DMS 273 treated with DMSO at 0.1 percent for 48 hours (cell line): ENCODE data around the gene BFSP1.

Experiments used
- DNase-seq: peaks from one replicate; lab custom pipeline; 2025; lab: John Stamatoyannopoulos, UW

The BFSP1 gene

DNA sequence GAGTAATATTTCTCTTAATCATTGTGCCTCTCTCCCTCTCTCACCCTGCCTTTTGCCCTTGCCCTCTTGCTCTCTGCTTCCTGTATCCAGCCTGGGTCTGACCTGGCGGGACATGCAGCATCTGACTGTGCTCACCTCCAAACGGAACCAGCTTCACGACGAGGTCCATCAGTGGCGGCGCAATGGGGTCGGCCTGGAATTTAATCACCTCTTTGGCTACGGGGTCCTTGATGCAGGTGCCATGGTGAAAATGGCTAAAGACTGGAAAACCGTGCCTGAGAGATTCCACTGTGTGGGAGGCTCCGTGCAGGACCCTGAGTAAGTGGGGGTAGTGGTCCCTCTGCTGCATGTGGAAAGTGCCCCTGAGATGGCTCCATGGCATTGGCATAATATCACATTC, 65.9 kb downstream of the BFSP1 start:
- no peak for DNase-seq

DNA sequence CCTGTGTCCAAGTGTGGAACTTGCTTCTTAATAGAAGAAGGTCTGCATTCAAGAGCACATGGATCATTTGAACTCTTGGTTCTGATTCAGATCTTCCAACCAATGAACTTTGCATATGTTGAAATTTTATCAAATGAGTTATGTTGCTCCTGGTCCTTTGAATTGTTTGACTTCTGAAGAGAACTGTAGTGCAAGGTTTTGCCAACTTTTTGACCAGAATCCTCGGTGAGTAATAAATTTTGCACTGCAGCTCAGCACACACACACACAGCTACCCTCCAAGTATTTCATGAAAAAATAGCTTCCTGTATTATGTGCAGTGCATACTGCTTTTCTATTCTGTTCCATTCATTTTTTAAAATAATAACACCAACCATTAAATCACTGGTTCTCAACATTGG, 67.5 kb downstream of the BFSP1 start:
- DNase-seq = no peak

DNA sequence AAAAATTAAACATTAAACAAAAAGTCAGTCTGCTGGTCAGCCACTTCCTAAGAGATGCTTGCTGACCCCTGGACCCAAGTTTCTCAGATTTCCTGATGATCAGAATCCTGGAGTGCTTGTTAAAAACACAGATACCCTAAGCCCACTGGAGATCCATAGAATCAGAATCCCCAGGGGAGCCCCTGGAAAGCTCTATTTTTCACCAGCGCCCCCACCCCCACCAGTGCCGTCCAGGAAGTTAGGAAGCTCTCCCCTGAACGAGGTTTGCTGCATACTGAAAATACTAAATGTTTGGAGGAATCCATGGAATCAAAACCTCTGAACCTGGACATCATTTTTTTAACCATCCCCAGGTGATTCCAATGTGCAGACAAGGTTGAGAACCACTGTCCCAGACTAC, 69.2 kb downstream of the BFSP1 start:
- DNase-seq = no peak

DNA sequence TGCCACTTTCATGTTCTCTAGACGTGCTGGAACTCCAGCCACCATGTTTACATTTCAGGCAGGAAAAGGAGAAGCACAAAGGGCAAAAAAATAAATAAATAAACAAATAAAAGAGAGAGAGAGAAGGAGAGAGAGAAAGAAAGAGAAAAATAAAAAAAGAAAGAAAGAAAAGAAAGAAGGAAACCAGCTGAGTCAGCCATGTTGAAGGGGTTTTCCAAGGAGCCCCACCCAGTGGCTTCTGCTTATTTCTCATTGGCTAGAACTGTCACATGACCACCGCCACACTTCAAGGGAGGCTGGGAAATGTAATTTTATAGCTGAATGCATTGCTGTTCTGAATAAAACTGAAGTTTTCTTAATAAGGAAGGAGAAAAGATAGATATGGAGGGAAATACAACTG, 71.1 kb downstream of the BFSP1 start:
- no peak for DNase-seq

DNA sequence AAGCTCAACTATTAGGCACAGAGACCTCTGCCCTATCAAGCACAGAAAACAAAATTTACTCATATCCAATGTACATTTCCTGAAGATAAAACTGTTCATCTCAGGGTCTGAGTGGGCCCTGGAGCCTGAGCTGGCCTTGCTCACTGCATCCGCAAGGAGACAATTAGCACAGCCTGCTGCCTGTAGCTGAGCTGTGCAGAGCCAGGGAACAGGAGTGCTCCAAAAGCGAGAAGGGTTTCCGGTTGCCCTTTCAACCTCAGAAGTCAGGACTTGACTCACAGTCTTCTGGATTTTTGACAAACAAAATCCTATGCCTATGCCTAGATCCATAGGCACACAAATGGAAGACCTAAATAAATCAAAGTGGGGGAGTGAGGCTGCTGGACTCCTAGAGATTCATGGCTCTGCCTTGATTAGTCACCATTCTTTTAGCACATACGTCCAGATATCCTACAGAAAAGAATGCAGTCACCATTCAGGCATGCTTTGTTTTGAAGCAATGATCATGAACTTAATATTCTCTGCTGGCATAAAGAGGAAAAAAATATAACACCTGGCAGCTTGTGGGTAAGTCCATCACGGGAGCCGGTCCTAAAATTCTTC, 73.5 kb downstream of the BFSP1 start:
- no peak for DNase-seq

DNA sequence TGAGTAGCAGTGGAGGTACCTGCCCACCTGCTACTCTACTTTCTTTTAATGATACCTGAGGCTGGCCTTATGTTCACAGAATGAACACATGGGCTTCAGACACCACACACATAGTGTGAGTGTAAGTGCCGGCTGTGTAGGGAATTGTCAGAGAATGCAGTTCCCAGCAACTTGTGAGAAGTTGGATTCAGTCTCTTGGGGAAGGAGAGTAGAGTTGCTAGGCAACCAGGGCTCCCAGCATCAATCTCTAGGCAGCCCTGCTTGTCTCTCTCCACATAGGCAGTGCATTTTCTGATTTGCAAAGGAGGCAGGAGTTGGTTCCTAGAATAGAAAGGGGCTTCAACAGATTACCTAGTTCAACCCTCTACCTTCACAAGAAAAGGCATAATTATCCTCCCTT, 74.1 kb downstream of the BFSP1 start:
- no peak for DNase-seq

DNA sequence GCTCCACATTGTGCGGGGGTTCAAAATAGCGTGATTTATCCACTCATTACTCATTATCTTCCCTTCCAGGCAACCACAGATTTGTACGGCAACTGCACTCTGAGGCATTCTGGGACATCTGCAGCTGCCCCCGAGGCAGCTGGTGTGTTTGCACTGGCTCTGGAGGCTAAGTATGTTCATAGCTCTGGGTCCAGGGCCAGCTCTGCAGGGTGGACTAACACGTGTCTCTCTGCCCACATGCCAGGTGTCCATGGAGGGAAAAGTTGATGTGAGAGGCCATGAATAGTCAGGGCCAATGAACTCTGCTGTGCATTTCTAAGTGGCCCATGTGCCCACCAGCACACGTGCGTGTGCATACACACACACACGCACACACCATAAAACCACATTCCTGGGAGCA, 74.9 kb downstream of the BFSP1 start:
- DNase-seq = no peak

DNA sequence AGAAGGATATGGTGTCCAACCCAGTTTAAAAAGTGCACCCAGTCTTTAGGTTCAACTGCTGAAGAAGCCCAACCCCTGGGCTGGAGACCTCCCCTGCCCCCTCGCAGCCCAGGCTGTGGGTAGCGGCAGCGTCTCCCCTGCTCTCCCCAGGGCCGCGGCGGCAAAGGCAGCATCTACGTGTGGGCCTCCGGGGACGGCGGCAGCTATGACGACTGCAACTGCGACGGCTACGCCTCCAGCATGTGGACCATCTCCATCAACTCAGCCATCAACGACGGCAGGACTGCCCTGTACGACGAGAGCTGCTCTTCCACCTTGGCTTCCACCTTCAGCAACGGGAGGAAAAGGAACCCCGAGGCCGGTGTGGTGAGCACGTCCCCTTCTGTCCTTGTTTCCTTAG, 77.6 kb downstream of the BFSP1 start:
- no peak for DNase-seq

DNA sequence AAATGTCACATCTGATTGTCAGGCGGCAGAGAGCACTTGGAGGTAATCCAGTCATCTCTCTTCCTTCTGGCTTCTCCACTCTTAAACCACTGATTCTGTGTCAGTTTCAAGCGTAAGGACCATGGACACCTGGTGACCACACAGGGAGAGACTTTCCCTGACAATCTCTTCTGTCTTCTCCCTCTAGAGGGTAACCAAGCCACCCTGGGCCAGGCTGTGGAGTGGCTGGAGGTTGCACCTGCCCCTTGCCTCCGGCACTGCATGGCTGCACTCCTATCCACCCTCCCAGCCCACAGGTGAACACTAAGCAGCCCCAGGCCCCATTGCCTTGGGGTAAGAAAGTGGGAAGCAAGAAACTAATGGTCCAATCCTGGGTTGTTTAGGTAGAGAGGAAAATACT, 78.7 kb downstream of the BFSP1 start:
- DNase-seq = no peak

DNA sequence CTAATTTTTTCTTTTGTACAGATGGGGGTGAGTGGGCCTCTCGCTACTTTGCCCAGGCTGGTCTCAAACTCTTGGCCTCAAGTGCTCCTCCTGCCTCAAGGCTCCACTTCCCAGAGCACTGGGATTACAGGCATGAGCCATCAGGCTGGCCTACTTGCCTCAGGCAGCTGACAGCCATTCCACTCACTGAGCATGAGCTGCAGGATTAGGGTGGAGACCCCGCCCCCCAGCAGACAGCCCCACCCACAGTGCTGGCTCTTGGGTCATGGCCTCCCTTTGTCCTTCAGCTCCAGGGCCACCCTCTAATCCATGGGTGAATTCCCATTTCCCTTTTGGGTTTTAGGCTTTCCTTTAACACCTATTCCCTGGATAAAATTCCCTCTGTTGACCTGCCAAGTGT, 82.1 kb downstream of the BFSP1 start:
- DNase-seq = no peak

DNA sequence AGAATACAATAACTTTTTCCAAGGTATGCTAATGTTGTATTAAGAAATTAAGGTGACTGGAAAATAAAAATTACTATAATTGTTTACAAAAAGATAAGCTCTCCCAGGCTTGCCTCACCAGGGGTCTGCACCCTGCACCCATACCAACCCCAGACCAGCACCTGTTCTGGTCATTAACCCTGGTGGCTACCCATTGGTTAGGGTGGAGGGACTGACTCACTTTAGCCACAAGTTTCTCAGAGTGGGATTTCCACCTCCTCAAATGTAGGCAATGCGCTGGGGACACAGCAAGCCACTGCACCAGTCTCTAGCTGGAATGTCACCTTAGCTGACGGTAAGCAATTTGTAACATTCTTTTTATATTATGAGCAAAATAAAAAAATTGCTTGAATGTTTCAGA, 83.1 kb downstream of the BFSP1 start:
- DNase-seq = no peak

DNA sequence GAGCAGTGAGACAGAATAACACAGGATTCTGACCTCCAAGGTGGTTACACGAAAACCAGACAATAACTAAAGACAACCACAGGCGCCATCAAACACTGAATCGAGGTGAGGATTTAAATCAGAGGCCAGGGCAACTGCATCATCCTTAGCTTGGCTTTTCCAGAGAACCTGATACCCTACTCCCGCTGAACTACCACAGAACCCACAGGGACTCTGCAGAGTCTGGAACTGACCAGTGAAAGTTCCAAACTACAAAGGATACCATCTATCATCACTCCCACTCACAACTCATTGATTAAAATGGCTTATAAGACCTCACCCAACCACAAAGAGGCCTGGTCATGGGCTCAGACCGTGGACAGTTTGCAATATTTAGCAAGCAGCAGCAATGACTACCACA, 85.0 kb downstream of the BFSP1 start:
- DNase-seq = no peak

DNA sequence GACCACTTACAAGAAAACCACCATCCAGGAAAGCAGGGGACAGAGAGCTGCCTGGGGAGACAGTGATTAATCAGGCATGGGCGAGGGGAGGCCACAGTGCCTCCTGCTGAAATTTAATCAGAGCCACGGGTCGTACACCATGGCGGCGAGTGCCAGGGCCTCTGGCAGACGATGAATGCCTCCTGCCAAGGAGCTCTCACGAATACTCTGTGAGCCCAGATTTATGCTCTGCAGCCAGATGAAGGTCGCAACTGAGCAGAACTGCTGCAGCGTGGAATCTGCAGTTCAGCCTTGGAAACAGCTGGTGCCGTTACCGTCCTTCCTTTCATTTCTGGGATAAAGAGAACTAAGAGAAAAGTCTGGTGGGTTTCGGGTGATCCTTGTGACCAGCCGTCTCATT, 85.6 kb downstream of the BFSP1 start:
- no peak for DNase-seq

DNA sequence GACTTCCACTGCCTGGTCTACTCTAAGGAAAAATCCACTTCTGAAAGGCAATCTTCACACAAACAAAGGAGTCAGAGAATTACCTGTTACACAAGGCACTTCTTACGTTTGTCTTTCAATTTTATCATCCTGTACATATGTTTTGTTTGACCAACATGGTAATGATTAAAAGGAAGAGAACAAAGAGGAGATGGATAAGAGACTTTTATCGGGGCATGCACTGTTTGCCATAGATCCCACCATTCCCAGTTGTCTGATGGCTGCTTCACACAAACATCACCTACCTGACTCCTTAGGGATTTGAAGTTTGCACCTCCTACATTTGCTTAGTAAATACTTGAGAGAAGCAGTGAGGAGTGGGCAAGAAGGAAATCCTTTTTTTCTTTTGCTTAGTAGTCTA, 87.1 kb downstream of the BFSP1 start:
- DNase-seq = no peak
